MCF 10A (cell line): Measurements from ENCODE around the gene HOXB5. TPM values are rescaled to one million over a fixed set of nuclear protein-coding genes. Genes with fewer than 3 reads are reported as not detected.
A peak's percentile ranks its signal among the peaks of the same experiment; 100 is the strongest.

Experiments
- BruUV-seq: library from RNA; stranded (reverse); fragments of 400-500 nt; replicated peaks from 2 replicates; lab custom pipeline; 2021; lab: Mats Ljungman, UMichigan
- CTCF ChIA-PET: fragments of 300-600 bp; sonication (Branson Sonifier 250); formaldehyde crosslinking; extraction: SDS; loops from one replicate; lab custom pipeline; 2021; ENCODE audit warnings: antibody characterized with exemption, inconsistent platforms; lab: Yijun Ruan, JAX
- POLR2A ChIA-PET: fragments of 300-600, 350-650 bp; sonication (Branson Sonifier 250); formaldehyde crosslinking; extraction: SDS; loops from one replicate; lab custom pipeline; 2020; ENCODE audit warnings: antibody characterized with exemption, inconsistent platforms; lab: Yijun Ruan, JAX
- DNase-seq: peaks from one replicate; pipeline ENCODE4 v3.0.0-alpha.2; 2018; ENCODE audit not compliant: unreplicated experiment
- H3K27ac Mint-ChIP-seq: one replicate; pipeline ENCODE4 v1.8.0; 2022; ENCODE audit warnings: mild to moderate bottlenecking, low read depth, mixed read lengths; ENCODE audit not compliant: unreplicated experiment
- H3K27me3 Mint-ChIP-seq: one replicate; pipeline ENCODE4 v1.8.0; 2022; ENCODE audit warnings: mixed read lengths; ENCODE audit not compliant: insufficient read depth, unreplicated experiment
- H3K36me3 Mint-ChIP-seq: one replicate; pipeline ENCODE4 v1.8.0; 2022; ENCODE audit warnings: mild to moderate bottlenecking, moderate library complexity, mixed read lengths; ENCODE audit not compliant: insufficient read depth, unreplicated experiment
- H3K4me1 Mint-ChIP-seq: one replicate; pipeline ENCODE4 v1.8.0; 2022; ENCODE audit warnings: mixed read lengths; ENCODE audit not compliant: insufficient read depth, unreplicated experiment
- H3K4me3 Mint-ChIP-seq: one replicate; pipeline ENCODE4 v1.8.0; 2022; ENCODE audit warnings: mild to moderate bottlenecking, moderate library complexity, mixed read lengths; ENCODE audit not compliant: unreplicated experiment
- H3K9me3 Mint-ChIP-seq: one replicate; pipeline ENCODE4 v1.8.0; 2022; ENCODE audit warnings: mixed read lengths; ENCODE audit not compliant: unreplicated experiment
- CTCF ChIP-seq: fragments of 200-600 bp; IDR thresholded peaks from one replicate; pipeline ENCODE4 v1.8.0; 2022; ENCODE audit warnings: antibody characterized with exemption, mild to moderate bottlenecking; ENCODE audit not compliant: unreplicated experiment
- intact Hi-C: fragments of 100-400 bp; cut with micrococcal nuclease; formaldehyde crosslinking; loops from 2 replicates; pipeline ENCODE4 v1.14.1; 2022
- total RNA-seq: library from RNA; stranded (reverse); gene quantifications from 2 replicates; pipeline ENCODE4 v1.2.3, GENCODE V29; 2022

Gene HOXB5
- total RNA-seq, 1 experiment from 2014 or later: not detected

- intact Hi-C loops: no loop called here
- H3K4me3 Mint-ChIP-seq: no peak overlapping the region
- H3K9me3 Mint-ChIP-seq: no peaks in the 10 kb centered on the region
- no peak for DNase-seq
- H3K27ac Mint-ChIP-seq: no peak overlapping the region
- POLR2A ChIA-PET: interaction anchor here (0.9 kb wide), 2 partner anchors 226 to 311 kb away, joined by 3 to 5 read pairs; no protein-coding TSS in a partner anchor
- no TSS peak for BruUV-seq
- no peak for TF ChIP-seq CTCF
- peaks cover 28% of the 10 kb centered on the region for H3K27me3 Mint-ChIP-seq
- H3K36me3 Mint-ChIP-seq: no peaks in the 10 kb centered on the region
- CTCF ChIA-PET: interaction anchor here (0.7 to 1.3 kb wide), 8 partner anchors 9 to 328 kb away, joined by 3 to 4 read pairs (median 3); no protein-coding TSS in a partner anchor
- H3K4me1 Mint-ChIP-seq: peaks cover 14% of the 10 kb centered on the region
These were observed 5.5 kb downstream of the HOXB5 start for GRCh38 chr17:48588074-48588415.

GRCh38 chr17:48587276-48588073 lies 6.1 kb downstream of the HOXB5 start:
- Mint-ChIP-seq H3K27me3 (peaks cover 28% of the 10 kb centered on the region), H3K4me3 (no peak overlapping the region), H3K27ac (no peak overlapping the region), H3K9me3 (no peaks in the 10 kb centered on the region), H3K36me3 (no peaks in the 10 kb centered on the region), H3K4me1 (peaks cover 14% of the 10 kb centered on the region)
- CTCF ChIA-PET: interaction anchor here (0.7 to 1.3 kb wide), 9 partner anchors 9 to 371 kb away, joined by 3 to 6 read pairs (median 3); no protein-coding TSS in a partner anchor
- TF ChIP-seq CTCF: no peak
- POLR2A ChIA-PET: interaction anchor here (0.6 to 0.9 kb wide), 4 partner anchors 72 to 311 kb away, joined by 3 to 5 read pairs (median 3); no protein-coding TSS in a partner anchor
- intact Hi-C loops: no loop called here
- no TSS peak for BruUV-seq
- no peak for DNase-seq

GRCh38 chr17:48586355-48587258 lies 7.0 kb downstream of the HOXB5 start:
- Mint-ChIP-seq H3K4me1 (peaks cover 14% of the 10 kb centered on the region), H3K9me3 (no peaks in the 10 kb centered on the region), H3K36me3 (no peaks in the 10 kb centered on the region), H3K27me3 (peaks cover 28% of the 10 kb centered on the region), H3K4me3 (peak overlapping the region; percentile 89), H3K27ac (no peak overlapping the region)
- CTCF ChIA-PET: interaction anchor here (0.5 to 1.2 kb wide), 6 partner anchors 32 to 425 kb away, joined by 3 to 4 read pairs (median 3); no protein-coding TSS in a partner anchor
- POLR2A ChIA-PET: interaction anchor here (0.6 to 0.9 kb wide), 3 partner anchors 71 to 278 kb away, joined by 3 read pairs; no protein-coding TSS in a partner anchor
- TF ChIP-seq CTCF: no peak
- DNase-seq: no peak
- intact Hi-C loops: no loop called here
- no TSS peak for BruUV-seq
